Neural cell (in vitro differentiated cells): Measurements from ENCODE around the gene LIX1L. TPM values are rescaled to one million over a fixed set of nuclear protein-coding genes. Genes with fewer than 3 reads are reported as not detected.
A peak's percentile ranks its signal among the peaks of the same experiment; 100 is the strongest.

Experiments
- H2AFZ ChIP-seq: fragments of 200-600, 300-800 bp; sonication (generic), shearing (Covaris generic); 2 replicates; pipeline ENCODE4 v1.6.0; 2014; ENCODE audit warnings: low read depth, mild to moderate bottlenecking, antibody characterized with exemption, low read length, moderate library complexity
- H3F3A ChIP-seq: fragments of 200-600 bp; shearing (Covaris generic); 2 replicates; pipeline ENCODE4 v1.6.1; 2016; ENCODE audit warnings: mild to moderate bottlenecking, moderate library complexity, mixed read lengths, antibody characterized with exemption, low read length; ENCODE audit not compliant: insufficient read depth, poor library complexity, severe bottlenecking
- H3K27ac ChIP-seq: fragments of 200-600, 300-800 bp; sonication (generic), shearing (Covaris generic); 2 replicates; pipeline ENCODE4 v1.5.1; 2014; ENCODE audit warnings: mild to moderate bottlenecking, low read length, moderate library complexity
- H3K27me3 ChIP-seq: fragments of 300-800, 200-600 bp; sonication (generic), shearing (Covaris generic); 2 replicates; pipeline ENCODE4 v1.6.0; 2014; ENCODE audit warnings: mild to moderate bottlenecking, low read depth, low read length, moderate library complexity; ENCODE audit not compliant: insufficient read depth
- H3K36me3 ChIP-seq: fragments of 300-800, 200-600 bp; sonication (generic), shearing (Covaris generic); 2 replicates; pipeline ENCODE4 v1.5.1; 2014; ENCODE audit warnings: mild to moderate bottlenecking, antibody characterized with exemption, low read length, moderate library complexity; ENCODE audit not compliant: insufficient read depth
- H3K4me2 ChIP-seq: fragments of 300-800, 200-600 bp; sonication (generic), shearing (Covaris generic); 2 replicates; pipeline ENCODE4 v1.6.0; 2014; ENCODE audit warnings: mild to moderate bottlenecking, low read length
- H3K4me3 ChIP-seq: fragments of 300-800, 200-600 bp; sonication (generic), shearing (Covaris generic); 2 replicates; pipeline ENCODE4 v1.5.1; 2014; ENCODE audit warnings: mild to moderate bottlenecking, low read length, moderate library complexity
- H3K79me2 ChIP-seq: fragments of 200-600 bp; shearing (Covaris generic); replicated peaks from 2 replicates; pipeline ENCODE4 v1.6.0; 2014; ENCODE audit warnings: mild to moderate bottlenecking, low read length, moderate library complexity; ENCODE audit not compliant: insufficient read depth
- H3K9ac ChIP-seq: fragments of 300-800, 200-600 bp; sonication (generic), shearing (Covaris generic); 2 replicates; pipeline ENCODE4 v1.6.1; 2016; ENCODE audit warnings: mild to moderate bottlenecking, low read length, mixed read lengths
- H3K9me2 ChIP-seq: fragments of 200-600 bp; shearing (Covaris generic); 2 replicates; pipeline ENCODE4 v1.6.1; 2016; ENCODE audit warnings: mild to moderate bottlenecking, low read length, mixed read lengths; ENCODE audit not compliant: insufficient read depth
- H3K9me3 ChIP-seq: fragments of 200-600, 300-800 bp; sonication (generic), shearing (Covaris generic); 2 replicates; pipeline ENCODE4 v1.6.1; 2016; ENCODE audit warnings: mild to moderate bottlenecking, mixed run types, low read length, moderate library complexity, mixed read lengths
- H4K20me1 ChIP-seq: fragments of 200-600 bp; shearing (Covaris generic); 2 replicates; pipeline ENCODE4 v1.6.1; 2016; ENCODE audit warnings: mild to moderate bottlenecking, mixed run types; ENCODE audit not compliant: insufficient read depth
- MXI1 ChIP-seq: fragments of 450-650 bp; conservative IDR thresholded peaks from 2 replicates; pipeline ENCODE4 v1.6.1; 2014; ENCODE audit warnings: antibody characterized with exemption, mild to moderate bottlenecking; ENCODE audit not compliant: poor library complexity, severe bottlenecking
- POLR2AphosphoS5 ChIP-seq: IDR thresholded peaks from 2 replicates; pipeline ENCODE4 v1.6.1; 2012
- TAF1 ChIP-seq: IDR thresholded peaks from 2 replicates; pipeline ENCODE4 v1.6.1; 2012; ENCODE audit warnings: low read depth
- polyA plus RNA-seq: library from polyadenylated mRNA; depleted of rRNA; stranded (reverse); fragments of >200 nt; gene quantifications from 2 replicates; pipeline ENCODE4 v1.2.3, GENCODE V29; 2014
- TF ChIP-seq, protein P1 (sequence below): IDR thresholded peaks from 2 replicates; pipeline ENCODE4 v1.6.1; 2012; ENCODE audit warnings: borderline replicate concordance

The LIX1L gene
- polyA plus RNA-seq, 1 donor from 2014 or later, result 17.0 TPM

DNA sequence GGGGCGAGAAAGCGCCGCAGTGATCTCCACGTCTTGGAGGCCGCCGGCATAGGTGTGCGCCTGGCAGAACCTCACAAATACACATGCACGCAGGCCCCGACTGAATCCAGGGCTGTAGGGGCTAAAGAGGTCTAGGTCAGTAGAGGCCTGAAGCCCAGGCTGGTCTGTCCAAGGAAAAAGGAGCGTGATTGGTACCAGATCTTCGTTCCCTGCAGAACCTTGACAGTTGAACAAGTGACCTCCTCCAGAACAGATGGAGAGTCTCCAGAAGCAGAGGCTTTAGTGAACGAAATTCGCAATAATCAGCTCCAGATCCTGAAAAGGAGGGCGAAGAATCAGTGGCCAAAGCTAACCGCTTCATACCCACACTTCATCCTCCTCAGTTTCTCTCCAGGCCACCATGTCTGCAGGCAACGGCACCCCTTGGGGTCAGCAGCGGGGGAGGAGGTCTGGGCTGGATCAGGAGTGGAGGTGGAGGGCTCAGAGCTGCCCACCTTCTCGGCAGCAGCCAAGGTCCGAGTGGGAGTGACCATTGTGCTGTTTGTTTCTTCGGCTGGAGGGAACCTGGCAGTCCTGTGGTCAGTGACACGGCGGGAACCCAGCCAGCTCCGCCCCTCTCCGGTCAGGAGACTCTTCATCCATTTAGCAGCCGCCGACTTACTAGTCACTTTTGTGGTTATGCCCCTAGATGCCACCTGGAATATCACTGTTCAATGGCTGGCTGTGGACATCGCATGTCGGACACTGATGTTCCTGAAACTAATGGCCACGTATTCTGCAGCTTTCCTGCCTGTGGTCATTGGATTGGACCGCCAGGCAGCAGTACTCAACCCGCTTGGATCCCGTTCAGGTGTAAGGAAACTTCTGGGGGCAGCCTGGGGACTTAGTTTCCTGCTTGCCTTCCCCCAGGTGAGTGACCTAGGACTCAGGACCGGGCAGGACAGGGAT lies 38.6 kb downstream of the LIX1L start:
- TF ChIP-seq MXI1, result peak; percentile 72
- TF ChIP-seq, protein P1, sequence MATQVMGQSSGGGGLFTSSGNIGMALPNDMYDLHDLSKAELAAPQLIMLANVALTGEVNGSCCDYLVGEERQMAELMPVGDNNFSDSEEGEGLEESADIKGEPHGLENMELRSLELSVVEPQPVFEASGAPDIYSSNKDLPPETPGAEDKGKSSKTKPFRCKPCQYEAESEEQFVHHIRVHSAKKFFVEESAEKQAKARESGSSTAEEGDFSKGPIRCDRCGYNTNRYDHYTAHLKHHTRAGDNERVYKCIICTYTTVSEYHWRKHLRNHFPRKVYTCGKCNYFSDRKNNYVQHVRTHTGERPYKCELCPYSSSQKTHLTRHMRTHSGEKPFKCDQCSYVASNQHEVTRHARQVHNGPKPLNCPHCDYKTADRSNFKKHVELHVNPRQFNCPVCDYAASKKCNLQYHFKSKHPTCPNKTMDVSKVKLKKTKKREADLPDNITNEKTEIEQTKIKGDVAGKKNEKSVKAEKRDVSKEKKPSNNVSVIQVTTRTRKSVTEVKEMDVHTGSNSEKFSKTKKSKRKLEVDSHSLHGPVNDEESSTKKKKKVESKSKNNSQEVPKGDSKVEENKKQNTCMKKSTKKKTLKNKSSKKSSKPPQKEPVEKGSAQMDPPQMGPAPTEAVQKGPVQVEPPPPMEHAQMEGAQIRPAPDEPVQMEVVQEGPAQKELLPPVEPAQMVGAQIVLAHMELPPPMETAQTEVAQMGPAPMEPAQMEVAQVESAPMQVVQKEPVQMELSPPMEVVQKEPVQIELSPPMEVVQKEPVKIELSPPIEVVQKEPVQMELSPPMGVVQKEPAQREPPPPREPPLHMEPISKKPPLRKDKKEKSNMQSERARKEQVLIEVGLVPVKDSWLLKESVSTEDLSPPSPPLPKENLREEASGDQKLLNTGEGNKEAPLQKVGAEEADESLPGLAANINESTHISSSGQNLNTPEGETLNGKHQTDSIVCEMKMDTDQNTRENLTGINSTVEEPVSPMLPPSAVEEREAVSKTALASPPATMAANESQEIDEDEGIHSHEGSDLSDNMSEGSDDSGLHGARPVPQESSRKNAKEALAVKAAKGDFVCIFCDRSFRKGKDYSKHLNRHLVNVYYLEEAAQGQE, result no peak
- TF ChIP-seq TAF1, result peak; percentile 31
- Histone ChIP-seq H3F3A (no peaks in the 10 kb centered on the region), H3K9me3 (no peaks in the 10 kb centered on the region), H4K20me1 (no peaks in the 10 kb centered on the region), H3K4me2 (peak overlapping the region; percentile 31), H3K79me2 (no peaks in the 10 kb centered on the region), H3K27ac (peak overlapping the region; percentile 73), H3K9ac (peak overlapping the region; percentile 74), H3K4me3 (peak overlapping the region; percentile 79), H3K9me2 (no peaks in the 10 kb centered on the region), H2AFZ (peak overlapping the region; percentile 71), H3K27me3 (no peaks in the 10 kb centered on the region), H3K36me3 (no peaks in the 10 kb centered on the region)

DNA sequence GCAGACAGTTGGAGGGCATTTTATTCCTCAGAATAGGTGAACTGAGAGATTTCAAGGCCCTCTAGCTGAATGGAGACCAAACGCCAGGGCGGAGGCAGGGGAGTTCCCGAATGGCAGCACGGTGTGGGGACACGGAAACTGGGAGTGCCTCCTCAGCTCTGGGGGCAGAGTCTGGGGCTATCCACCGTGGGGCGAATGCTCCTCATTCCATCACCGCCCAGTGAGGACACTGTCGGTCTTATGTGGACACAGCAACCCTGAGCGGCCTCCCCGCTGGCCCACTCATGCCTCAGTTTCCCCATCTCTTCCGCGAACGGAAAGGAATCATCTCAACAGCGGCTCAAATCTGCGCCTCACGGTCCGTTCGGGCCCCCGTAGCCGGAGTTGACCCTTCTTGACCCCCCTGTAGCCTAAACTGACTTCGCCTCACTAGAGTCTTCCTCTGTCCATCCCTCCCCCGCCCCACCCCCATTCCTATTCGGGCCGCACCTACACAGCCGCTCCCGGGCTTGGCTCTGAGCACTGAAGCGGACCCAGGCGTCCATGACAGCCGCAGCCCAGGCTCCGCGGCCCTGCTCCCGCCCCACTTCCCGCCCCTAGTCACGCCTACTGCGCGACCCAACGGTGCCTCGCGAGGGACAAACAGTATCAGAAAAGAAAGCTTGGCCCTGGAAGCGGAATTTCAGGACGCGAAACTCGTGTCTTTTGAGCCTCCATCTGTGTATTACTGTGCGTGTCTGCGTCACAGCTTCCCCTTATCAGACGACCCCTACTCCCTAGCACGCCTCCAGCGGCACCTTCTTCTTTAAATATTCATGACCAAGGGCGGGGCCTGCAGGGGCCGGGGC lies 39.4 kb downstream of the LIX1L start, which contains the start of gene PEX11B:
Gene PEX11B (minus strand): TSS at position 574 of the 848 bp plus-strand sequence. CDS start 29 bp downstream, at position 545.
- H4K20me1 ChIP-seq, result no peaks in the 10 kb centered on the region
- H3K4me3 ChIP-seq, result peak within 1 kb of the TSS; percentile 79
- TF ChIP-seq MXI1, result peak; percentile 89
- TF ChIP-seq POLR2AphosphoS5, result peak; percentile 66
- TF ChIP-seq, protein P1, result no peak
- no peaks in the 10 kb centered on the region for H3F3A ChIP-seq
- H3K9ac ChIP-seq, result peak within 1 kb of the TSS; percentile 74
- H2AFZ ChIP-seq, result peak within 1 kb of the TSS; percentile 71
- no peaks in the 10 kb centered on the region for H3K9me3 ChIP-seq
- H3K27ac ChIP-seq, result peak within 1 kb of the TSS; percentile 73
- no peaks in the 10 kb centered on the region for H3K9me2 ChIP-seq
- no peaks in the 10 kb centered on the region for H3K79me2 ChIP-seq
- no peaks in the 10 kb centered on the region for H3K36me3 ChIP-seq
- H3K4me2 ChIP-seq, result peak within 1 kb of the TSS; percentile 87
- H3K27me3 ChIP-seq, result no peaks in the 10 kb centered on the region
